ENCODE measurements around the gene BBS12.

Gene BBS12

GRCh38 chr4:122732329-122733026, at the start of gene BBS12:
Gene BBS12 (plus strand): TSS chr4:122732704. CDS start chr4:122741893, 9,189 bp downstream.
- peak; percentile 59 for TF ChIP-seq CTCF (conservative IDR thresholded peaks at IDR 0.05; ENCODE audit: low read length)
- DNase-seq (ENCODE audit: low read depth) = peak; percentile 99
- peak within 1 kb of the TSS; percentile 83 for H3K4me3 ChIP-seq (ENCODE audit: low read length)

DNA sequence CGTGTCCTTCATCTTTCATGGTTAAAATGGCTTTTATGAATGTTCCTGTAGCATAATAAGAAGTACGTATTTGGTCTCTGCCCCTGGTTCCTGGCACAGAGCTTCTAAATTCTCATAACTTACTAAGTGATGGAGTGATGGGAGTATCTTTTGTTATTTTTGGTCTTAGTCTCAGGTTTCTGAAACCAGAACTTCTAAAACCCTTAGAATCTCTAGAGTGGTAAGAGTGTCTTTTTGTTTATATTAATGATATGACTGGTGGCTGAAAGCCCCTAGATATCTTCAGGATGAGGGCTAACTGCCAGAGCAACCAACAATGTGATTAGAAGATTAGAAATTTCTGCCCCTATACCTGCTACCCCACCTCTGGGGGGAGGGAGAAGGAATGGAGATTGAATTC, 45.8 kb upstream of the BBS12 start:
- no peak overlapping the region for H3K4me3 ChIP-seq (ENCODE audit: low read length)
- TF ChIP-seq CTCF (conservative IDR thresholded peaks at IDR 0.05; ENCODE audit: low read length) = no peak

GRCh38 chr4:122687531-122688061, 44.9 kb upstream of the BBS12 start:
- DNase-seq (ENCODE audit: low read depth) = peak; percentile 51
- TF ChIP-seq CTCF (conservative IDR thresholded peaks at IDR 0.05; ENCODE audit: low read length) = no peak
- no peak overlapping the region for H3K4me3 ChIP-seq (ENCODE audit: low read length)

More for the DNA sequence above, 45.8 kb upstream of the BBS12 start:
- DNase-seq (ENCODE audit: low read depth) = no peak

DNA sequence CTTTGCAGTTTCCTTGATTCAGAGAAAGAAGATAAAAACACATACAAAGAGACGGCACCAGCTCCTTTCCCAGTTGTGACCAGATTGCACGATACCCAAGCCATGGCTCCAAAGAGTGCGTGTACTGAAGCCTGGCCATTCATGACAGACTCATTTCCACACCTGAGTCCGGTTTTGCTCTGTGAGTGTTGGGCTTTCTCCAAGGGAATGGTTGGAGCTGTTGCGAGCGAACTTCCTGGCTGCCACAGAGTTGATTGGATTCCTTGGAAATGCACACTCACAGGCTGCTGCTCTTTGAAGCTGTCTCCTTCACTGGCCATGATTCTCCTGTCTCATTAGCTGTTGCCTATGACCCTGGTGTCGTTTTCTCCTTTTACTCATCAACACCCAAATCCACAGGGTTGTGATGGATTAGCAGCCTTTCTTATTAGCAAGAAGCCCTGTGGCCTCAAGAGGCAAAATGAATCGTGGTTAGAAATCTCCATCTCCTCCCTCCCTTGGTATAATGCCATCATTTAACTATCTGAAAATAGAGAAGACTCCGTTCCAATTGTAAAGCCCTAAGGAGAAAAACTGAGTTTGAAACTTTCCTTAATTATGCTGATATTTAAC, 43.9 kb upstream of the BBS12 start:
- no peak for TF ChIP-seq CTCF (conservative IDR thresholded peaks at IDR 0.05; ENCODE audit: low read length)
- DNase-seq (ENCODE audit: low read depth) = no peak
- H3K4me3 ChIP-seq (ENCODE audit: low read length) = no peak overlapping the region

- DNase-seq (ENCODE audit: low read depth) = no peak
- TF ChIP-seq CTCF (conservative IDR thresholded peaks at IDR 0.05; ENCODE audit: low read length) = no peak
- no peak overlapping the region for H3K4me3 ChIP-seq (ENCODE audit: low read length)
Measured at GRCh38 chr4:122689972-122690371, 42.5 kb upstream of the BBS12 start.

DNA sequence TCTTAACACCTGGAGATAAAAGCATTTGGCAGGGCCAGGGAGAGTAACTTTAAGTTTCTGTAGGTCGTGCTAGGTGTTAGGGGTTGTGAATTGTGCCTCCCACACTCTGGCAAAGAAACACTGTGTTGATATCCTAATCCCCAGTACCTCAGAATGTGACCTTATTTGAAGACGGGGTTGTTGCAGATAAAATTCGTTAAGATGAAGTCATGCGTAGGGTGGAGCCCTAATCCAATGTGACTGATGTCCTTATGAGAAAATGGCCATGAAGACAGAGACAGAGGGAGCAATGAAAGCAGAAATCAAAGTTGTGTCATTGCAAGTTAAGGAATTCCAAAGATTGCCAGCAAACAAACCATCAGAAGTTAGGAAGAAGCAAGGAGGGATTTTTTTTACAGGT, 40.5 kb upstream of the BBS12 start:
- H3K4me3 ChIP-seq (ENCODE audit: low read length) = no peak overlapping the region
- no peak for DNase-seq (ENCODE audit: low read depth)
- TF ChIP-seq CTCF (conservative IDR thresholded peaks at IDR 0.05; ENCODE audit: low read length) = no peak

All from AG10803 (cell line).